Measurements from ENCODE around the gene LGR5. TPM values are rescaled to one million over a fixed set of nuclear protein-coding genes. Genes with fewer than 3 reads are reported as not detected.

Gene LGR5
- total and polyA plus RNA-seq, 2 of the 4 experiments (the other 2 are of a cell fraction): not detected

- H3K14ac ChIP-seq (replicated peaks; ENCODE audit: low read depth, low read length): no peak overlapping the region
- H3K27ac ChIP-seq (ENCODE audit: insufficient read depth, low read length): no peak overlapping the region
- no peak overlapping the region for H4K5ac ChIP-seq (ENCODE audit: low read depth, low read length)
- H3K4me3 ChIP-seq (ENCODE audit: insufficient read depth, low read depth, low read length): no peak overlapping the region
- H3K9ac ChIP-seq (ENCODE audit: low read depth, low read length): no peak overlapping the region
- H3K4me2 ChIP-seq (ENCODE audit: low read depth, low read length): no peak overlapping the region
- H2BK5ac ChIP-seq (ENCODE audit: low read depth, low read length, poor library complexity, severe bottlenecking): no peak overlapping the region
- ATAC-seq (ENCODE audit: low read depth) (no peak), DNase-seq (no peak)
- POLR2A ChIA-PET (ENCODE audit: unreplicated experiment): no interaction called here
- no TSS peak for BruUV-seq (replicated peaks)
- H4K20me1 ChIP-seq (ENCODE audit: insufficient read depth, low read length): no peaks in the 10 kb centered on the region
- intact Hi-C loops (cut with micrococcal nuclease) (no loop called here), dilution Hi-C loops (cut with HindIII; ENCODE audit: low sequenced_read_pairs, unreplicated experiment) (no loop called here), in situ Hi-C loops (cut with MboI; ENCODE audit: low sequenced_read_pairs) (no loop called here)
- no peak overlapping the region for H2BK20ac ChIP-seq (ENCODE audit: low read depth, low read length)
- peaks cover 14% of the 10 kb centered on the region for H3K27me3 ChIP-seq (ENCODE audit: control insufficient read depth, insufficient read depth, low read length)
- no peak overlapping the region for H4K91ac ChIP-seq (ENCODE audit: insufficient read depth, low read depth, low read length)
- no CpG with 5 or more reads among the region's 4 CpGs for WGBS, 2 experiments (ENCODE audit: extremely low coverage in 2 of 2, insufficient read length in 1 of 2)
- no peak overlapping the region for H2AK9ac ChIP-seq (replicated peaks; ENCODE audit: low read depth, low read length, poor library complexity)
- no peak overlapping the region for H2AK5ac ChIP-seq (ENCODE audit: low read depth, low read length)
- no peaks in the 10 kb centered on the region for H3K9me1 ChIP-seq (ENCODE audit: insufficient read depth, low read length)
- H3K9me3 ChIP-seq (ENCODE audit: control insufficient read depth, insufficient read depth, low read length): no peaks in the 10 kb centered on the region
- H4K8ac ChIP-seq (ENCODE audit: low read depth in 2 of 2, low read length in 2 of 2): no peak overlapping the region
- H3K56ac ChIP-seq (ENCODE audit: extremely low read depth, insufficient read depth, low read length): no peak overlapping the region
- no peaks in the 10 kb centered on the region for H3K4me1 ChIP-seq (ENCODE audit: control insufficient read depth, insufficient read depth, low read length)
- no peak overlapping the region for H3K18ac ChIP-seq (ENCODE audit: low read depth, low read length)
- CTCF ChIA-PET: no interaction called here
- H3K36me3 ChIP-seq (ENCODE audit: control insufficient read depth, insufficient read depth, low read length): no peaks in the 10 kb centered on the region
- H2BK120ac ChIP-seq (ENCODE audit: low read depth, low read length): no peak overlapping the region
- no peak overlapping the region for H2AFZ ChIP-seq (replicated peaks; ENCODE audit: low read length, poor library complexity)
- H2BK15ac ChIP-seq (ENCODE audit: low read depth, low read length): no peak overlapping the region
- no peak overlapping the region for H3K4ac ChIP-seq (ENCODE audit: low read depth, low read length)
- no peak overlapping the region for H3K23ac ChIP-seq (ENCODE audit: low read depth, low read length)
- no peak for TF ChIP-seq MXI1 (IDR thresholded peaks at IDR 0.05; ENCODE audit: borderline replicate concordance, low read depth, low read length)
- TF ChIP-seq MAFK (IDR thresholded peaks at IDR 0.05; ENCODE audit: low read depth, low read length): no peak
- TF ChIP-seq NFE2L2 (IDR thresholded peaks at IDR 0.05; ENCODE audit: low read depth, low read length): no peak
- no peak for TF ChIP-seq CTCF (conservative IDR thresholded peaks at IDR 0.05; ENCODE audit: low read depth, low read length)
- TF ChIP-seq SMC3 (IDR thresholded peaks at IDR 0.05; ENCODE audit: low read depth, low read length): no peak
- TF ChIP-seq RAD21 (IDR thresholded peaks at IDR 0.05; ENCODE audit: low read length): no peak
- no peak for TF ChIP-seq FOS (IDR thresholded peaks at IDR 0.05; ENCODE audit: low read depth, low read length)
- TF ChIP-seq ELK1 (IDR thresholded peaks at IDR 0.05; ENCODE audit: borderline replicate concordance, low read depth, low read length): no peak
- no peak for TF ChIP-seq CHD1 (IDR thresholded peaks at IDR 0.05; ENCODE audit: low read depth, low read length)
- no peak for TF ChIP-seq MAZ (IDR thresholded peaks at IDR 0.05; ENCODE audit: borderline replicate concordance, low read depth, low read length)
- no peak for TF ChIP-seq RCOR1 (IDR thresholded peaks at IDR 0.05; ENCODE audit: insufficient replicate concordance, low read length)
- no peak for TF ChIP-seq RFX5 (IDR thresholded peaks at IDR 0.05; ENCODE audit: low read depth, low read length)
- no peak for TF ChIP-seq POLR2A (IDR thresholded peaks at IDR 0.05; ENCODE audit: low read depth, low read length)
- TF ChIP-seq BHLHE40 (IDR thresholded peaks at IDR 0.05; ENCODE audit: low read depth, low read length): no peak
- no peak for TF ChIP-seq CEBPB (IDR thresholded peaks at IDR 0.05; ENCODE audit: low read depth, low read length)
- no peaks in the 10 kb centered on the region for H3K79me1 ChIP-seq (ENCODE audit: low read depth in 1 of 2, low read length in 2 of 2)
Observed at GRCh38 chr12:71460318-71460717, 20.7 kb downstream of the LGR5 start.

Data from IMR-90 (cell line).